CD4-positive, alpha-beta T cell treated with Interleukin-15 for 1 hour (primary cell): Measurements from ENCODE around the gene MR1.

ENCODE experiments used
- DNase-seq: peaks from one replicate; pipeline ENCODE4 v3.0.0-alpha.2; 2020

Gene MR1

GRCh38 chr1:181033799-181034451 lies at the start of gene MR1:
TSS of gene MR1 (plus strand) at chr1:181033983. CDS start at chr1:181034008, 25 bp downstream.
- peak; percentile 54 for DNase-seq

- DNase-seq: no peak
Observed at GRCh38 chr1:180988253-180988752, 45.5 kb upstream of the MR1 start.

- DNase-seq: no peak
Observed at GRCh38 chr1:180994262-180994661, 39.5 kb upstream of the MR1 start.

GRCh38 chr1:180997843-180998504 lies 35.8 kb upstream of the MR1 start:
- no peak for DNase-seq

- no peak for DNase-seq
Observed at GRCh38 chr1:181001091-181001780, 32.5 kb upstream of the MR1 start.

GRCh38 chr1:181002582-181003172 lies 31.1 kb upstream of the MR1 start:
- no peak for DNase-seq

GRCh38 chr1:181010789-181011188 lies 23.0 kb upstream of the MR1 start:
- DNase-seq: no peak

- no peak for DNase-seq
Observed at GRCh38 chr1:181011301-181012202, 22.2 kb upstream of the MR1 start.

- no peak for DNase-seq
Observed at GRCh38 chr1:181012203-181012745, 21.5 kb upstream of the MR1 start.

- peak; percentile 57 for DNase-seq
Observed at GRCh38 chr1:181013144-181013543, 20.6 kb upstream of the MR1 start.

GRCh38 chr1:181014477-181015250 lies 19.1 kb upstream of the MR1 start:
- no peak for DNase-seq

GRCh38 chr1:181015251-181015615 lies 18.6 kb upstream of the MR1 start:
- DNase-seq: no peak

GRCh38 chr1:181016563-181016962 lies 17.2 kb upstream of the MR1 start:
- DNase-seq: no peak

- no peak for DNase-seq
Observed at GRCh38 chr1:181018901-181019681, 14.7 kb upstream of the MR1 start.

GRCh38 chr1:181021159-181021558 lies 12.6 kb upstream of the MR1 start:
- no peak for DNase-seq

GRCh38 chr1:181021811-181022434 lies 11.9 kb upstream of the MR1 start:
- DNase-seq: peak; percentile 58

GRCh38 chr1:181023265-181024057 lies 10.3 kb upstream of the MR1 start:
- no peak for DNase-seq

- DNase-seq: no peak
Observed at GRCh38 chr1:181028196-181028595, 5.6 kb upstream of the MR1 start.

- DNase-seq: no peak
Observed at GRCh38 chr1:181028615-181029014, 5.2 kb upstream of the MR1 start.
